Neuronal stem cell (in vitro differentiated cells): ENCODE measurements around the gene IRF2. TPM values are rescaled to one million over a fixed set of nuclear protein-coding genes. Genes with fewer than 3 reads are reported as not detected.

Source experiments
- DNase-seq: peaks from one replicate; pipeline ENCODE4 v3.0.0-alpha.2; 2013; ENCODE audit warnings: low spot score
- H2AFZ ChIP-seq: one replicate; pipeline ENCODE4 v1.6.1; 2013; ENCODE audit warnings: mild to moderate bottlenecking, low read length, inconsistent platforms
- H2AK5ac ChIP-seq: 2 replicates; pipeline ENCODE4 v1.6.1; 2013; ENCODE audit warnings: low read depth, mild to moderate bottlenecking, inconsistent platforms, low read length, moderate library complexity, mixed read lengths
- H2BK120ac ChIP-seq: 2 replicates; pipeline ENCODE4 v1.6.1; 2013; ENCODE audit warnings: low read depth, mild to moderate bottlenecking, inconsistent platforms, low read length, moderate library complexity, mixed read lengths
- H2BK12ac ChIP-seq: one replicate; pipeline ENCODE4 v1.6.1; 2013; ENCODE audit warnings: low read length, inconsistent platforms
- H2BK15ac ChIP-seq: 2 replicates; pipeline ENCODE4 v1.6.1; 2013; ENCODE audit warnings: mild to moderate bottlenecking, low read length, inconsistent platforms, mixed read lengths
- H2BK5ac ChIP-seq: one replicate; pipeline ENCODE4 v1.6.1; 2013; ENCODE audit warnings: inconsistent platforms, mild to moderate bottlenecking, low read length, moderate library complexity
- H3K14ac ChIP-seq: one replicate; pipeline ENCODE4 v1.6.1; 2013; ENCODE audit warnings: low read length, inconsistent platforms
- H3K18ac ChIP-seq: 2 replicates; pipeline ENCODE4 v1.6.1; 2013; ENCODE audit warnings: low read length, inconsistent platforms
- H3K23ac ChIP-seq: 2 replicates; pipeline ENCODE4 v1.6.1; 2013; ENCODE audit warnings: low read depth, mild to moderate bottlenecking, mixed read lengths, low read length, inconsistent platforms; ENCODE audit not compliant: poor library complexity
- H3K27ac ChIP-seq: replicated peaks from 3 replicates; pipeline ENCODE4 v1.5.1; 2013; ENCODE audit warnings: low read length, inconsistent platforms
- H3K27me3 ChIP-seq, 3 experiments: 2 replicates each; pipeline ENCODE4 v1.6.1; 2013; ENCODE audit warnings: low read length in 3 of 3, mild to moderate bottlenecking in 2 of 3, inconsistent platforms in 1 of 3, low read depth in 1 of 3, mixed read lengths in 1 of 3, moderate library complexity in 1 of 3; ENCODE audit not compliant: control insufficient read depth in 3 of 3, insufficient read depth in 3 of 3
- H3K36me3 ChIP-seq, 2 donors: replicated peaks in 1 of 2; 2 replicates each; pipeline ENCODE4 v1.6.1; 2013; ENCODE audit warnings: low read length in 2 of 2; ENCODE audit not compliant: control insufficient read depth in 2 of 2, insufficient read depth in 2 of 2
- H3K4ac ChIP-seq: 2 replicates; pipeline ENCODE4 v1.6.1; 2013; ENCODE audit warnings: inconsistent platforms, mild to moderate bottlenecking, low read length, moderate library complexity
- H3K4me1 ChIP-seq, 2 donors: 1 replicate in 1 of 2; 2 replicates in 1 of 2; pipeline ENCODE4 v1.6.1; 2013; ENCODE audit warnings: low read length in 2 of 2, low read depth in 1 of 2; ENCODE audit not compliant: control insufficient read depth in 2 of 2, insufficient read depth in 1 of 2
- H3K4me2 ChIP-seq: one replicate; pipeline ENCODE4 v1.6.1; 2013; ENCODE audit warnings: mild to moderate bottlenecking, low read length, inconsistent platforms; ENCODE audit not compliant: insufficient read depth, poor library complexity, severe bottlenecking
- H3K4me3 ChIP-seq, 2 donors: 2 replicates each; pipeline ENCODE4 v1.5.1; 2013; ENCODE audit warnings: low read length in 2 of 2, mild to moderate bottlenecking in 2 of 2, inconsistent platforms in 1 of 2, moderate library complexity in 1 of 2
- H3K79me1 ChIP-seq: one replicate; pipeline ENCODE4 v1.6.1; 2013; ENCODE audit warnings: low read depth, mild to moderate bottlenecking, inconsistent platforms, low read length, moderate library complexity
- H3K9ac ChIP-seq: one replicate; pipeline ENCODE4 v1.6.1; 2013; ENCODE audit warnings: mild to moderate bottlenecking, low read depth, low read length, inconsistent platforms; ENCODE audit not compliant: poor library complexity
- H3K9me3 ChIP-seq, 2 donors: replicated peaks in 1 of 2; 2 replicates each; pipeline versions ENCODE3 to v1.6.1; 2013; ENCODE audit warnings: low read length in 2 of 2, mild to moderate bottlenecking in 2 of 2, inconsistent platforms in 1 of 2, low read depth in 1 of 2, mixed read lengths in 1 of 2, moderate library complexity in 1 of 2; ENCODE audit not compliant: control insufficient read depth in 2 of 2, insufficient read depth in 1 of 2
- H4K8ac ChIP-seq: one replicate; pipeline ENCODE4 v1.6.1; 2013; ENCODE audit warnings: low read depth, mild to moderate bottlenecking, inconsistent platforms, low read length, moderate library complexity
- H4K91ac ChIP-seq: one replicate; pipeline ENCODE4 v1.6.1; 2013; ENCODE audit warnings: low read length, low read depth, mild to moderate bottlenecking, inconsistent platforms; ENCODE audit not compliant: poor library complexity
- WGBS, 2 donors: extraction: QIAGEN DNeasy Blood & Tissue Kit; methylation state at CpG; one replicate each; pipeline ENCODE4 v1.1.7; 2013; ENCODE audit warnings: missing lambda C conversion rate in 2 of 2, mixed read lengths in 1 of 2; ENCODE audit not compliant: insufficient read length in 2 of 2, insufficient replicate concordance in 1 of 2; ENCODE audit errors: extremely low coverage in 2 of 2; 5-methylcytosine and 5-hydroxymethylcytosine counted together
- polyA plus RNA-seq, 2 experiments: library from polyadenylated mRNA; stranded (reverse); fragments of 200-250 nt; gene quantifications; one replicate each; pipeline ENCODE4 v1.2.3, GENCODE V29; 2013

IRF2 gene
- 12.7 TPM for polyA plus RNA-seq (2013, experiment 1 of 2)
- 12.8 TPM for polyA plus RNA-seq (2013, experiment 2 of 2)

DNA sequence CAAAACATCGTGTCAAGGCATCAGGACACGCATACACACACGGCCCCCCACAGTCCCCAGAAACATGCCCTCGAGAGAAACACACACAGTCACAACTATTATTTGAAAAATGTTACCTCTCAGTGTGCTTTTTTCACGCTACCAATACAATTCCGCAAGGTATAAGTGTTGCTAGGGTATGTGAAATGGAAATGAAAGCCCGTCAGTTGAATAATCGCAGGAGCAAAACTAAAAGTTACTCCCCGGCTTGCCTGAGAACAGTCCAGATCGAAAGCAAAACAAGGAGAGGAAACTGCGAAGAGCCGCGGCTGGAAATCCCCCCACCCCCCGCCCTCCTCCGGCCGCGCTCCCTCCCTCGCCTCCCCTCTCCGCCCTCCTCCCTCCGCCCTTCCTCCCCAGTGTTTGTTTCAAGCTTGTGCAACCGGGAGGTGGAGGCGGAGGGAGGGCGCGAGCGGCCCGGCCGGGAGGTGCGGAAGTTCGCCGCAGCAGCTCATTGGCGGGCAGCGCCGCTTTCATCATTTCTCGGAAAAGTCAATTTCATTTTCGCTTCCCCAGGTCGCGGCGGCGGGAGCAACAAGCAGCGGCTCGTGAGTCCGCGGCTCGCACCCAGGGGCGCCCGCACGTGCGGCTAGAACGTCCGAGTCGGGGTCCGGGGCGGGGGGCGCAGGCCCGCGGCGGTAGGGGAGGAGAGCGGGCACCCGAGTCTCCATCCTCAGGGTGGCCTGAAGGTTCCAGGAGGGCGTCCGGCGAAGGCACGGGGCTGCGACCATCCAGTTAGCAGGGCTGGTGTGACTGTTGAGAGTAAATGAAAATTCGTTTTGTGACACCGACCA, at the start of gene IRF2:
TSS of gene IRF2 (minus strand) at position 288 of the 833 bp plus-strand sequence. CDS start 45,486 bp downstream, outside the sequence.
- H3K36me3 ChIP-seq = no peaks in the 10 kb centered on the region
- no peak within 1 kb of the TSS for H2BK120ac ChIP-seq
- no peak within 1 kb of the TSS for H2BK12ac ChIP-seq
- H4K8ac ChIP-seq = no peak within 1 kb of the TSS
- H2BK5ac ChIP-seq = peak within 1 kb of the TSS; percentile 48
- H3K9ac ChIP-seq = peak within 1 kb of the TSS; percentile 95
- peak within 1 kb of the TSS; percentile 80 for H3K23ac ChIP-seq
- peak within 1 kb of the TSS; percentile 86 for H3K18ac ChIP-seq
- peak; percentile 88 for DNase-seq
- peak within 1 kb of the TSS; percentile 90 for H3K4me2 ChIP-seq
- no peaks in the 10 kb centered on the region for H3K27me3 ChIP-seq
- H3K79me1 ChIP-seq = no peaks in the 10 kb centered on the region
- peaks cover 9 to 21% of the 10 kb centered on the region in 2 donors for H3K4me1 ChIP-seq
- peak within 1 kb of the TSS; percentile 41 for H3K14ac ChIP-seq
- WGBS, 2 donors = no CpG with 5 or more reads among the region's 66 CpGs
- peak within 1 kb of the TSS; percentile 40 for H2BK15ac ChIP-seq
- peak within 1 kb of the TSS; percentile 91 for H2AFZ ChIP-seq
- no peak within 1 kb of the TSS for H4K91ac ChIP-seq
- H3K4me3 ChIP-seq = peak within 1 kb of the TSS; percentile 84 to 94
- H3K9me3 ChIP-seq = no peaks in the 10 kb centered on the region
- no peak within 1 kb of the TSS for H3K4ac ChIP-seq
- H3K27ac ChIP-seq = peak within 1 kb of the TSS; percentile 40
- H2AK5ac ChIP-seq = peak within 1 kb of the TSS; percentile 66

DNA sequence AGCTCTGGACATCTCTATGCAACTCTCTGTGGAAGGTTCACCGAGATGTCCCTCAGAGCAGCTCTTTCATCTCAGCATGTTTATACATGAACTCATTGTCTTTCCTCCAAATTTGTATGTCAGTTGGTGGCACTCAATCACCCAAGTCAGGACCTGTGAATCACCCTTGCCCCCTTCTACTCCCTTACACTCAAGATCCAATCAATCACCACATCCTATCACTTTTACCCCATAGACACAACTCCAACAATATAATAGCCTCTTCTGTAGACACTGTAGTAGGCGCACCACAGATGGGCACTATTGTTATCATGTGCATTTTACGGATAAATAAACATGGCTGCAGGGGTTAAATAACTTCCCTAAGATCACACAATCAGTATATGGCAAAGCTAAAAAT, 41.3 kb upstream of the IRF2 start:
- no peak overlapping the region for H3K23ac ChIP-seq
- no peak overlapping the region for H4K91ac ChIP-seq
- no peak overlapping the region for H3K27ac ChIP-seq
- H2BK15ac ChIP-seq = no peak overlapping the region
- H3K4me2 ChIP-seq = no peak overlapping the region
- no peaks in the 10 kb centered on the region for H3K27me3 ChIP-seq
- DNase-seq = no peak
- H4K8ac ChIP-seq = no peak overlapping the region
- no peak overlapping the region for H2BK5ac ChIP-seq
- peak overlapping the region; percentile 67 for H2AFZ ChIP-seq
- no peak overlapping the region for H2BK120ac ChIP-seq
- no peaks in the 10 kb centered on the region for H3K79me1 ChIP-seq
- H3K4me1 ChIP-seq = peaks cover 14 to 15% of the 10 kb centered on the region in 2 donors
- no peak overlapping the region for H3K4ac ChIP-seq
- no peak overlapping the region for H3K4me3 ChIP-seq
- no peaks in the 10 kb centered on the region for H3K36me3 ChIP-seq
- H3K18ac ChIP-seq = no peak overlapping the region
- no peak overlapping the region for H3K9ac ChIP-seq
- no peak overlapping the region for H2BK12ac ChIP-seq
- no peak overlapping the region for H2AK5ac ChIP-seq
- no peak overlapping the region for H3K14ac ChIP-seq
- peaks cover 0 to 20% of the 10 kb centered on the region in 2 donors for H3K9me3 ChIP-seq
- no CpG with 5 or more reads among the region's 3 CpGs for WGBS, 2 donors

GRCh38 chr4:184514121-184514988, 40.0 kb upstream of the IRF2 start:
- Histone ChIP-seq H3K18ac (no peak overlapping the region), H3K4ac (no peak overlapping the region), H2BK15ac (no peak overlapping the region), H2BK5ac (no peak overlapping the region), H4K8ac (no peak overlapping the region), H3K23ac (no peak overlapping the region), H4K91ac (no peak overlapping the region), H2BK12ac (no peak overlapping the region), H3K79me1 (no peaks in the 10 kb centered on the region), H3K27me3 (no peaks in the 10 kb centered on the region), H3K4me3 (no peak overlapping the region), H3K4me2 (no peak overlapping the region), H2BK120ac (no peak overlapping the region), H3K27ac (no peak overlapping the region), H2AFZ (peak overlapping the region; percentile 67), H3K9ac (no peak overlapping the region), H3K14ac (no peak overlapping the region), H3K9me3 (peaks cover 3 to 31% of the 10 kb centered on the region in 2 donors), H3K36me3 (no peaks in the 10 kb centered on the region), H2AK5ac (no peak overlapping the region), H3K4me1 (peaks cover 14 to 15% of the 10 kb centered on the region in 2 donors)
- WGBS, 2 donors = no CpG with 5 or more reads among the region's 8 CpGs
- DNase-seq = no peak

- WGBS, 2 donors = no CpG with 5 or more reads among the region's 2 CpGs
- DNase-seq = no peak
Measured at GRCh38 chr4:184513802-184514120, 39.4 kb upstream of the IRF2 start.

More at GRCh38 chr4:184513802-184514120, 39.4 kb upstream of the IRF2 start:
- Histone ChIP-seq H4K91ac (no peak overlapping the region), H3K4ac (no peak overlapping the region), H2BK12ac (no peak overlapping the region), H2BK5ac (no peak overlapping the region), H3K9me3 (peaks cover 3 to 32% of the 10 kb centered on the region in 2 donors), H3K4me2 (no peak overlapping the region), H3K4me3 (no peak overlapping the region), H3K27ac (no peak overlapping the region), H3K9ac (no peak overlapping the region), H3K14ac (no peak overlapping the region), H3K27me3 (no peaks in the 10 kb centered on the region), H3K36me3 (no peaks in the 10 kb centered on the region), H3K18ac (no peak overlapping the region), H3K79me1 (no peaks in the 10 kb centered on the region), H2BK120ac (no peak overlapping the region), H4K8ac (no peak overlapping the region), H3K4me1 (peaks cover 14 to 15% of the 10 kb centered on the region in 2 donors), H2AFZ (no peak overlapping the region), H2AK5ac (no peak overlapping the region), H3K23ac (no peak overlapping the region), H2BK15ac (no peak overlapping the region)
